ENCODE results near the gene ATG4B.

Gene ATG4B

GRCh38 chr2:241673797-241674725 is 36.6 kb downstream of the ATG4B start:
- no peak for TF ChIP-seq ZC3H10 (CRISPR knock-in tag; IDR thresholded peaks at IDR 0.05)
- no peak for TF ChIP-seq CREB5 (CRISPR knock-in tag; IDR thresholded peaks at IDR 0.05; ENCODE audit: low read depth)
- no peak for TF ChIP-seq GLIS3 (CRISPR knock-in tag; IDR thresholded peaks at IDR 0.05)
- no peak for TF ChIP-seq RARB (CRISPR knock-in tag; IDR thresholded peaks at IDR 0.05)
- no peak for TF ChIP-seq ESRRG (CRISPR knock-in tag; IDR thresholded peaks at IDR 0.05)
- peak; percentile 31; the same call in 2 of the 3 replicates for ATAC-seq

- TF ChIP-seq CSRNP3 (CRISPR knock-in tag; IDR thresholded peaks at IDR 0.05), result no peak
- no peak for TF ChIP-seq ZC3H10 (CRISPR knock-in tag; IDR thresholded peaks at IDR 0.05)
- no peak for TF ChIP-seq ARNTL (CRISPR knock-in tag; IDR thresholded peaks at IDR 0.05; ENCODE audit: borderline replicate concordance, low read depth)
- TF ChIP-seq ZFP30 (CRISPR knock-in tag; IDR thresholded peaks at IDR 0.05), result no peak
- no peak for TF ChIP-seq BACH2 (CRISPR knock-in tag; IDR thresholded peaks at IDR 0.05; ENCODE audit: borderline replicate concordance)
- TF ChIP-seq TSHZ2 (CRISPR knock-in tag; IDR thresholded peaks at IDR 0.05), result no peak
- no peak for TF ChIP-seq PPARA (CRISPR knock-in tag; IDR thresholded peaks at IDR 0.05; ENCODE audit: borderline replicate concordance)
- TF ChIP-seq RARB (CRISPR knock-in tag; IDR thresholded peaks at IDR 0.05), result no peak
- no peak for TF ChIP-seq GLIS3 (CRISPR knock-in tag; IDR thresholded peaks at IDR 0.05)
- no peak for TF ChIP-seq TCF4 (CRISPR knock-in tag; IDR thresholded peaks at IDR 0.05; ENCODE audit: borderline replicate concordance)
- no peak for ATAC-seq
These were observed 38.4 kb downstream of the ATG4B start for GRCh38 chr2:241675885-241676284.

GRCh38 chr2:241676665-241677064 is 39.2 kb downstream of the ATG4B start:
- ATAC-seq, result no peak
- TF ChIP-seq ZFP30 (CRISPR knock-in tag; IDR thresholded peaks at IDR 0.05), result no peak
- no peak for TF ChIP-seq CREB5 (CRISPR knock-in tag; IDR thresholded peaks at IDR 0.05; ENCODE audit: low read depth)
- TF ChIP-seq ARNTL (CRISPR knock-in tag; IDR thresholded peaks at IDR 0.05; ENCODE audit: borderline replicate concordance, low read depth), result no peak
- TF ChIP-seq TSHZ2 (CRISPR knock-in tag; IDR thresholded peaks at IDR 0.05), result no peak
- TF ChIP-seq ZNF70 (CRISPR knock-in tag; IDR thresholded peaks at IDR 0.05), result no peak
- TF ChIP-seq PATZ1 (CRISPR knock-in tag; IDR thresholded peaks at IDR 0.05; ENCODE audit: borderline replicate concordance), result no peak
- no peak for TF ChIP-seq PPARA (CRISPR knock-in tag; IDR thresholded peaks at IDR 0.05; ENCODE audit: borderline replicate concordance)
- TF ChIP-seq ZNF565 (CRISPR knock-in tag; conservative IDR thresholded peaks at IDR 0.05; ENCODE audit: low read depth), result no peak
- TF ChIP-seq TCF4 (CRISPR knock-in tag; IDR thresholded peaks at IDR 0.05; ENCODE audit: borderline replicate concordance), result no peak
- TF ChIP-seq CSRNP3 (CRISPR knock-in tag; IDR thresholded peaks at IDR 0.05), result no peak
- no peak for TF ChIP-seq RARB (CRISPR knock-in tag; IDR thresholded peaks at IDR 0.05)
- TF ChIP-seq OSR1 (CRISPR knock-in tag; IDR thresholded peaks at IDR 0.05), result no peak
- TF ChIP-seq ISL1 (CRISPR knock-in tag; IDR thresholded peaks at IDR 0.05), result no peak
- TF ChIP-seq ZFP3 (CRISPR knock-in tag; IDR thresholded peaks at IDR 0.05), result no peak
- no peak for TF ChIP-seq ZNF8 (CRISPR knock-in tag; IDR thresholded peaks at IDR 0.05)
- TF ChIP-seq ESRRG (CRISPR knock-in tag; IDR thresholded peaks at IDR 0.05), result no peak

All from SK-N-SH treated with all-trans-retinoic acid at 6 μM for 48 hours (cell line).